Measurements from ENCODE around the gene ATP13A4. TPM values are rescaled to one million over a fixed set of nuclear protein-coding genes. Genes with fewer than 3 reads are reported as not detected.
"Not testable (repeated sequence)": the region's sequence is repeated elsewhere in the genome, so short reads cannot be mapped to it uniquely, and the experiment has no call there.

The ATP13A4 gene
- total RNA-seq, 2 experiments from 2014 or later = 0.44 to 2.5 TPM

- TF ChIP-seq EZH2phosphoT487 (IDR thresholded peaks at IDR 0.05; ENCODE audit: borderline replicate concordance, low read depth, low read length) = no peak
- TF ChIP-seq, protein P1, sequence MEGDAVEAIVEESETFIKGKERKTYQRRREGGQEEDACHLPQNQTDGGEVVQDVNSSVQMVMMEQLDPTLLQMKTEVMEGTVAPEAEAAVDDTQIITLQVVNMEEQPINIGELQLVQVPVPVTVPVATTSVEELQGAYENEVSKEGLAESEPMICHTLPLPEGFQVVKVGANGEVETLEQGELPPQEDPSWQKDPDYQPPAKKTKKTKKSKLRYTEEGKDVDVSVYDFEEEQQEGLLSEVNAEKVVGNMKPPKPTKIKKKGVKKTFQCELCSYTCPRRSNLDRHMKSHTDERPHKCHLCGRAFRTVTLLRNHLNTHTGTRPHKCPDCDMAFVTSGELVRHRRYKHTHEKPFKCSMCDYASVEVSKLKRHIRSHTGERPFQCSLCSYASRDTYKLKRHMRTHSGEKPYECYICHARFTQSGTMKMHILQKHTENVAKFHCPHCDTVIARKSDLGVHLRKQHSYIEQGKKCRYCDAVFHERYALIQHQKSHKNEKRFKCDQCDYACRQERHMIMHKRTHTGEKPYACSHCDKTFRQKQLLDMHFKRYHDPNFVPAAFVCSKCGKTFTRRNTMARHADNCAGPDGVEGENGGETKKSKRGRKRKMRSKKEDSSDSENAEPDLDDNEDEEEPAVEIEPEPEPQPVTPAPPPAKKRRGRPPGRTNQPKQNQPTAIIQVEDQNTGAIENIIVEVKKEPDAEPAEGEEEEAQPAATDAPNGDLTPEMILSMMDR (conservative IDR thresholded peaks at IDR 0.05; ENCODE audit: low read length) = no peak
- H3K9me2 ChIP-seq (ENCODE audit: insufficient read depth, low read length) = no peaks in the 10 kb centered on the region
- no peaks in the 10 kb centered on the region for H3K79me2 ChIP-seq (ENCODE audit: insufficient read depth, low read depth, low read length)
- H3K4me2 ChIP-seq (ENCODE audit: low read length) = no peak overlapping the region
- no peak overlapping the region for H3K27ac ChIP-seq (ENCODE audit: low read depth, low read length, poor library complexity, severe bottlenecking)
- no peaks in the 10 kb centered on the region for H3K4me1 ChIP-seq (ENCODE audit: insufficient read depth, low read length, poor library complexity, severe bottlenecking)
- H2AFZ ChIP-seq (ENCODE audit: low read length) = no peak overlapping the region
- no TSS peak for BruUV-seq (replicated peaks)
- H4K20me1 ChIP-seq (ENCODE audit: insufficient read depth, low read length) = no peaks in the 10 kb centered on the region
- H3K4me3 ChIP-seq (ENCODE audit: low read depth, low read length, poor library complexity, severe bottlenecking) = no peak overlapping the region
- intact Hi-C loops (cut with micrococcal nuclease; ENCODE audit: unreplicated experiment) = no loop called here
- H3K36me3 ChIP-seq (ENCODE audit: insufficient read depth, low read length) = no peaks in the 10 kb centered on the region
- no peaks in the 10 kb centered on the region for H3K9me3 ChIP-seq (ENCODE audit: low read length)
- POLR2A ChIA-PET = no interaction called here
- no peak for DNase-seq (ENCODE audit: low spot score)
- CTCF ChIA-PET (ENCODE audit: unreplicated experiment) = no interaction called here
These were observed 24.2 kb downstream of the ATP13A4 start for GRCh38 chr3:193530231-193531165.

- H3K4me3 ChIP-seq (ENCODE audit: low read depth, low read length, poor library complexity, severe bottlenecking); H3K27ac ChIP-seq (ENCODE audit: low read depth, low read length, poor library complexity, severe bottlenecking); H3K4me2 ChIP-seq (ENCODE audit: low read length); H3K9me2 ChIP-seq (ENCODE audit: insufficient read depth, low read length); H2AFZ ChIP-seq (ENCODE audit: low read length); CTCF ChIA-PET (ENCODE audit: unreplicated experiment); H3K36me3 ChIP-seq (ENCODE audit: insufficient read depth, low read length); BruUV-seq (replicated peaks); H3K9me3 ChIP-seq (ENCODE audit: low read length); intact Hi-C loops (cut with micrococcal nuclease; ENCODE audit: unreplicated experiment); POLR2A ChIA-PET; H3K79me2 ChIP-seq (ENCODE audit: insufficient read depth, low read depth, low read length); H3K4me1 ChIP-seq (ENCODE audit: insufficient read depth, low read length, poor library complexity, severe bottlenecking); H4K20me1 ChIP-seq (ENCODE audit: insufficient read depth, low read length); DNase-seq (ENCODE audit: low spot score): not testable (repeated sequence)
These were observed 28.6 kb downstream of the ATP13A4 start for GRCh38 chr3:193526085-193526484.

- Histone ChIP-seq H3K9me3 (ENCODE audit: low read length) (no peaks in the 10 kb centered on the region), H2AFZ (ENCODE audit: low read length) (no peak overlapping the region), H3K36me3 (ENCODE audit: insufficient read depth, low read length) (no peaks in the 10 kb centered on the region), H4K20me1 (ENCODE audit: insufficient read depth, low read length) (no peaks in the 10 kb centered on the region), H3K9me2 (ENCODE audit: insufficient read depth, low read length) (no peaks in the 10 kb centered on the region), H3K79me2 (ENCODE audit: insufficient read depth, low read depth, low read length) (no peaks in the 10 kb centered on the region), H3K27ac (ENCODE audit: low read depth, low read length, poor library complexity, severe bottlenecking) (no peak overlapping the region), H3K4me2 (ENCODE audit: low read length) (no peak overlapping the region), H3K4me3 (ENCODE audit: low read depth, low read length, poor library complexity, severe bottlenecking) (no peak overlapping the region), H3K4me1 (ENCODE audit: insufficient read depth, low read length, poor library complexity, severe bottlenecking) (no peaks in the 10 kb centered on the region)
- TF ChIP-seq, protein P1 (conservative IDR thresholded peaks at IDR 0.05; ENCODE audit: low read length) = no peak
- no peak for TF ChIP-seq EZH2phosphoT487 (IDR thresholded peaks at IDR 0.05; ENCODE audit: borderline replicate concordance, low read depth, low read length)
- intact Hi-C loops (cut with micrococcal nuclease; ENCODE audit: unreplicated experiment) = no loop called here
- CTCF ChIA-PET (ENCODE audit: unreplicated experiment) = no interaction called here
- no TSS peak for BruUV-seq (replicated peaks)
- POLR2A ChIA-PET = no interaction called here
- no peak for DNase-seq (ENCODE audit: low spot score)
These were observed 32.2 kb downstream of the ATP13A4 start for GRCh38 chr3:193522473-193522872.
